Fibroblast of peridontal ligament (primary cell): ENCODE data around the gene ELOVL1.
"Not testable (repeated sequence)": the region's sequence is repeated elsewhere in the genome, so short reads cannot be mapped to it uniquely, and the experiment has no call there.

Experiments
- DNase-seq: peaks from one replicate; pipeline ENCODE4 v3.0.0-alpha.2; 2010; ENCODE audit errors: extremely low read depth

ELOVL1 gene

GRCh38 chr1:43381612-43382011 is 13.8 kb upstream of the ELOVL1 start:
- DNase-seq = no peak

GRCh38 chr1:43379476-43379875 is 11.7 kb upstream of the ELOVL1 start:
- no peak for DNase-seq

GRCh38 chr1:43377831-43378230 is 10.0 kb upstream of the ELOVL1 start:
- DNase-seq = no peak

GRCh38 chr1:43376723-43377235 is 9.0 kb upstream of the ELOVL1 start:
- DNase-seq = no peak

GRCh38 chr1:43373066-43373940 is 5.5 kb upstream of the ELOVL1 start:
- peak; percentile 66 for DNase-seq

GRCh38 chr1:43372172-43372571 is 4.4 kb upstream of the ELOVL1 start:
- no peak for DNase-seq

GRCh38 chr1:43370564-43370963 is 2.8 kb upstream of the ELOVL1 start:
- no peak for DNase-seq

GRCh38 chr1:43369779-43370178 is 2.0 kb upstream of the ELOVL1 start:
- not testable (repeated sequence) for DNase-seq

GRCh38 chr1:43368646-43369020 is 822 bp upstream of the ELOVL1 start:
- DNase-seq = no peak

GRCh38 chr1:43367026-43367903 is 546 bp downstream of the ELOVL1 start:
- no peak for DNase-seq

GRCh38 chr1:43366601-43367025 is 1.2 kb downstream of the ELOVL1 start:
- no peak for DNase-seq

- no peak for DNase-seq
Measured at GRCh38 chr1:43366179-43366578, 1.6 kb downstream of the ELOVL1 start.

- DNase-seq = no peak
Measured at GRCh38 chr1:43365678-43366077, 2.1 kb downstream of the ELOVL1 start.

- DNase-seq = no peak
Measured at GRCh38 chr1:43363935-43364525, 3.8 kb downstream of the ELOVL1 start.

- DNase-seq = no peak
Measured at GRCh38 chr1:43363283-43363934, 4.4 kb downstream of the ELOVL1 start.

- DNase-seq = no peak
Measured at GRCh38 chr1:43360616-43361015, 7.2 kb downstream of the ELOVL1 start.

GRCh38 chr1:43359696-43360095 is 8.1 kb downstream of the ELOVL1 start:
- DNase-seq = no peak

GRCh38 chr1:43358746-43359693 is 8.8 kb downstream of the ELOVL1 start, which contains the start of gene CDC20:
Gene CDC20, plus strand, starts transcription at chr1:43358981. Its CDS starts 235 bp downstream, at chr1:43359216.
- DNase-seq = peak; percentile 92

- DNase-seq = peak; percentile 42
Measured at GRCh38 chr1:43358121-43358745, 9.6 kb downstream of the ELOVL1 start.

GRCh38 chr1:43357251-43357650 is 10.6 kb downstream of the ELOVL1 start:
- DNase-seq = peak; percentile 23
